Posterior cingulate gyrus (tissue), 11 donors: ENCODE measurements around the gene KIAA1217.

Experiments
- DNase-seq, 10 donors: peaks; one replicate each; pipeline versions ENCODE4 v3.0.0 to v3.0.0-alpha.2; 2020 to 2021; ENCODE audit warnings: mixed read lengths in 3 of 10
- intact Hi-C: fragments of 100-400 bp; cut with DNase I; formaldehyde crosslinking; loops from one replicate; pipeline ENCODE4 v1.15.1; 2023

Gene KIAA1217

DNA sequence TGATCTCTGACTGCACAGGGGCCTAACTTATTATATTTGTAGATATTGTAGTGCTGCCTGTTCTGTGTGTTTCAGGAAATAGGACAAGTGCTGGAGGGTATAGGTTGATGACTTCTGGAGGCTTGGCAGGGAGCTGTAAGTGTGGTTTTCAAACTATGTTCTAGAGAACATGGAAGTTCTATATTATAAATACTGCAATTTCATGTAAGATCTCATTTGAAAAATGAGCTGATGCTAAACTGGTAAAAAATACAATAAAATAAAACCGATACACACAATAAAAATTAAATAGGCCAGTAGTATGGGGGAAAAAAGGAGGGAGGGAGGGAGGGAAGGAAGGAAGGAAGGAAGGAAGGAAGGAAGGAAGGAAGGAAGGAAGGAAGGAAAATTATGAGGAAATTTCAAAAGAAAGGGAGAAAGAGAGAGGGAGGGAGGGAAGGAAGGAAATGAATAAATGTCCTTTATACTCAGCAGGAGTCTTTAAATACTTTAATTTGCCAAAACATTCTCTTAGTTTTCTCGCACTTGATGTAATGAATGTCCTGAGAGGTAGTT, 181.3 kb downstream of the KIAA1217 start:
- no peak for DNase-seq
- intact Hi-C loops: no loop called here

- intact Hi-C loops: no loop called here
- no peak for DNase-seq
Observed at GRCh38 chr10:24390746-24391145, 181.8 kb downstream of the KIAA1217 start.

DNA sequence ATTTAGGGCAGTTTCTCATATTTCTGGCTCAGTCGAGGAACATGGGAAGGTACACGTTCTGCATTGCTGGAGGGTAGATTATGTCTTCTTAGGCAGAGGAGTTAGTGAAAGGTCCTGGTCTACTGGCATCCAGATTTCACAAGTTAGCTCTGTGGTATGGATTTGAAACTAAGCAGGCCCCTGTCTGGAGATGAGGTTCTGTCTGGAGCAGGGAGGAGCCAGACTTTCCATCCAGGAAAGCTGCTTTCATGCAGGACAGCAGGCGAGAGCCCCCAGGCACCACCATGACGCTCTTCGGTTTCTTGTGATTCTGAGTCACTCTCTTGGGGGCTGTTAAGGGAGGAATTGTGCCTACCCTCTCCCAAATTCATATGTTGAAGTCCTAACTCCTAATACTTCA, 184.3 kb downstream of the KIAA1217 start:
- intact Hi-C loops: no loop called here

DNA sequence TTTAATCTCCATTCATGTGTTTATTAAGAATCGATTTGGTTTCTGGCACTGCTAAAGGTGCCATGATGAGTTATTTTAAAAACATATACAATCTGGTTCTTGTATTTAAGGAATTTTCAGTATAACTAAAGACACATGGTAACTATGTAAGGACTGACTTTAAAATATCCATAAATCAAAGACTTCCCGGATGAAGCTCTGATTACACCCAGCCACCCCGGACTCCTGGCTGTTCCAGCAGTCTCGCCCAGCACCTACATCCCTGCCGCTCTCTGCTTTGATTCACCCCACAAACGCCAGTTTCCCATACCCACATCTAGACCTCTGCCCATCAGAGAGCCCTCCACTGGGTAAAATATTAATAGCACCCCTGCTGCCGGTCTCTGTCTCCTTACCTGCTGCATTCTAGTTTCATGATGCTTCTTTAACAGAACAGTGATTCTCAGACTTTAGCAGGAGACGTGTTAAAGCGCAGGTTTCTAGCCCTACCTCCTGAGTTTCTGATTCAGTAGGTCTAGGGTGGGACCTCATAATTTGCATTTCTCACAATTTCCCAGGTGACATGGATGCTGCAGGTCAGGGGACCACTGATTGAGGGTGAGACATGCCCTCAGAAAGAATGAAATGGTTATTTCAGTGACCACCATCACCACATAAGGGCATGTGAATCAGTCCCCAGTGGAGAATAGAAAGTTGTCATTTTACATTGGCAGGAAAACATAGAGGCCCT, 185.7 kb downstream of the KIAA1217 start:
- intact Hi-C loops: no loop called here
- DNase-seq: no peak

More for the DNA sequence above, 184.3 kb downstream of the KIAA1217 start:
- no peak for DNase-seq

DNA sequence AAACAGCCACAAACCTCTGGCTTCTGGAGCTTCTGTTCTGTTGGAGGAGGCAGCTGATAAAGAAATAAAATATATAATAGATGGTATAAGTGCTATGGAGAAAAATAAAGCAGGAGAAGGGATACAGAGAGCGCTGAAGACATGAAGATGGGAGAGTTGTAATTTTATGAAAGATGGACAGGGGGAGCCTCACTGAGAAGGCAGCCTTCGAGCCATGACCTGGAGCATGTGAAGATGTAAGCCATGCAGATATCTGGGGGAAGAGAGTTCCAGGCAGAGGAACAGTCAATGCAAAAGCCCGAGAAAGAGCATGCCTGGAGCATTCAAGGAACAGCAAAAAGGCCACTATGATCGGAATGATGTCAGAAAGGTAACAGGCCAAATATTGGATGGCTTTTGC, 187.5 kb downstream of the KIAA1217 start:
- intact Hi-C loops: no loop called here
- no peak for DNase-seq

GRCh38 chr10:24397662-24398061, 188.7 kb downstream of the KIAA1217 start:
- no peak for DNase-seq
- intact Hi-C loops: no loop called here

DNA sequence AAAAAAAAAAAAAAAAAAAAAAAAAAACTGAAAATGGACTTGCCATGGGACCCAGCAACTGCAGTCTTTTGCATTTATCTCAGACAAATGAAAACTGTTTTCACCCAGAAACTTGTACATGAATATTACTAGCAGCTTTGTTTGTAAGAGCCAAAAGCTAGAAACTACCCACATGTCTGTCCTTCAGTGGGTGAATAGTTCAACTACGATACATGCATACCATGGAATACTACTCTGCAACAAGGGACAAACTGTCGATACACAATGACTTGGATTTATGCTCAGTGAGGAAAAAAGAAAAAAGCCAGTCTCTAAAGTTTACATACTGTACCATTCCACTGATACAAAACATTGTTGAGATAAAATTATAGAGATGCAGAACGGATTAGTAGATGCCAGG, 195.6 kb downstream of the KIAA1217 start:
- intact Hi-C loops: no loop called here
- no peak for DNase-seq

- DNase-seq: no peak
- intact Hi-C loops: no loop called here
Observed at GRCh38 chr10:24405635-24406034, 196.7 kb downstream of the KIAA1217 start.

DNA sequence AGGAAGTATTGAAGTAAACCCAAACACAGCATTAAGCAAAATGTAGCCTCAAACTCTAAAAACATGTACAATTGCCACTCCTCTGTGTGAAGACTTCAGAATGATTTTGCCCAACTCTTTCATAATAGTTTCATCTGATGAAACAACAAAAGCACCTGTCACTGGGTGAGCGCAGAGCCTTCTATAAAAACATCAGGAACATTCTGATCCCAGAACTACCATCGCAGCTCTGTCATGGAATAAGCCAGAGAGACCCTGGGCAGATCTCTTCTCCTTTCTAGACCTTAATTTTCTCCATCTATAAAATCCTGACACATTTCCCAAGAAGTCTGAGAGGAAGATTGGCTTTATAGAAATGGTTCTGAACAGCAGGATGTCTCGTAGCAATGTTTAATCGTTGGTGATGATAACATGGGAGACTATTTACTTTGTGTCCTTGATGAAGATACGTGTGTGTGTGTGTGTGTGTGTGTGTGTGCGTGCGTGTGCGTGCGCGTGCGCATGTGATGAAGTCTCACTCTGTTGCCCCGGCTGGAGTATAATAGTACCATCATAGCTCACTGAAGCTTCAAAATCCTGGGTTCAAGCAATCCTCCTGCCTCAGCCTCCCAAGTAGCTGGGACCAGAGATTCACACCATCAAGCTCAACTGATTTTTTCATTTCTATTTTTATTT, 198.0 kb downstream of the KIAA1217 start:
- intact Hi-C loops: no loop called here

GRCh38 chr10:24407928-24408327, 199.0 kb downstream of the KIAA1217 start:
- intact Hi-C loops: no loop called here

More for the DNA sequence above, 198.0 kb downstream of the KIAA1217 start:
- no peak for DNase-seq

DNA sequence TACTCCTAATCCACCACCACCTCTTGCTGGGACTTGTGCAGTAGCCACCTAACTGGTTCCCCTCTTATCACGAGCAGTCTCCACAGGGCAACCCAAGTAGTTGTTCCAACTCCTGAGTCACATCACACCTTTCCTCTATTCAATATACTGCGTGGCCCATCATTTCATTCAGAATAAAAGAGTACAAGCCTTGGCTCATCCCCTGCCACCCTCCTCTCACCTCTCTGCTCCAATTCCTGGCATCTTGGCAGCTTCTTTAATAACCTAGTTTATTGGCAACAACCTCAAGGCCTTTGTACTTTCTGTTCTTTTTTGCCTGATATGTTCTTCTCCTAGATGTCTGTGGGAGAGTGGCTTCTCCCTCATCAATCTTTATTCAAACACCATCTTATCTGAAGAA, 199.4 kb downstream of the KIAA1217 start:
- intact Hi-C loops: no loop called here

More at GRCh38 chr10:24407928-24408327, 199.0 kb downstream of the KIAA1217 start:
- DNase-seq: no peak

DNA sequence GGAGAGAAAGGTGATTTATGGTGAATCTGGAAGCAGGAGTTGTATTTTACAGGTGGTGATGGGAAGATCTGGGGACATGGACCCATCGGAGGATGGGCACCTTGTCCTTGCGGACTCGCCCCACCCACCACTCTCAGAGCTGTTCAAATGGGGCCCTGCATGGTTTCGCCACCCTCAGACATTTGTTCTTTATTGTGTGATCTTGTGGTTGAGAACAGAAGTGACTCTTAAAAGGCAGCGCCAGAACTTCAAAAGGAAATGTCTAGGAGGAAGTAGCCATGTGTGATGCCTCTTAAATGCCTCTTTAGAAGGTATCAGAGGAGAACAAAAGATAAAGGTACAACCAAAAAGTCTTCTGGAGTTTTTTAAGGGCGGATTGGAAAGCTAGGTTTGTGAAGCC, 205.7 kb downstream of the KIAA1217 start:
- intact Hi-C loops: no loop called here
- DNase-seq: no peak

More for the DNA sequence above, 199.4 kb downstream of the KIAA1217 start:
- no peak for DNase-seq

GRCh38 chr10:24415455-24416125, 206.7 kb downstream of the KIAA1217 start:
- intact Hi-C loops: no loop called here
- peak in 8 of 10 donors; percentile 32 to 91 (median 57) for DNase-seq

DNA sequence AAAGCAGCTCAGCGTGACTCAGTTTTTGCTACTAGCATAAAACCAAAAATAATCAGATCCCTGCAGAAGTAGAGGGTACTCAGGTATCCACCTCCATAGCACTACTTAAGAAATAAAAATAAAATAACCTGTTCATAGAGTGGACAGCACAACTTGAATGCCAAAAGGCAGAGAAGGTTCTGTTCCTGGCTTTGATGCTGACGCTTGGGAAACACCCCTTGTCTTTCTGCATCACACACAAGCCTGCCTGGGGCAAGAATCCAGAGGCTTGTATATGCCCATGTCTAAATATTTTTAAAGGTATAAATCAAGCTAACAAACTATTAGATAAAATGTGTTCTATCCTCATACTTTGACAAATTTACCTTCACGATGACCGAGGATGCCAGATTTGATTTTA, 207.3 kb downstream of the KIAA1217 start:
- intact Hi-C loops: no loop called here
- no peak for DNase-seq

DNA sequence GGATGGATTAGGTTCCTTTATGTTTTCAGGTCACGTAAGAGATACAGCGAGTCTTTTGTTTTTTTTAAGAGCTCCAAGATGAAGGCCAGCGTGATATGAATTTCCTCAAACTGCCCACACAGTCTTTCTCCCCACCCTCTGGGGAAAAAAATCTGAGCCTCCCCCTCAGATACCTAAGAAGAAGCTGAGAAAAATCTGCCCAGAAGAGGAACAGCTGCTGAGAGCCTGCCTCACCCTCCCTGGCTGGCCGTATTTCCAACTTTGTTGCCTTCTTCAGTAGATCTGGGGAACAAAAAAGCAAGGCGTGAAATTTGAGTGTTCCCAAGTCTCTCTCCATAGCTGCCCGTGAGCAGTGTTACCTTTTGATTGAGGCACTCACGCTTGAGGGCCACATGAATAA, 208.1 kb downstream of the KIAA1217 start:
- intact Hi-C loops: no loop called here
- DNase-seq: peak in 7 of 10 donors; percentile 17 to 87 (median 59)

DNA sequence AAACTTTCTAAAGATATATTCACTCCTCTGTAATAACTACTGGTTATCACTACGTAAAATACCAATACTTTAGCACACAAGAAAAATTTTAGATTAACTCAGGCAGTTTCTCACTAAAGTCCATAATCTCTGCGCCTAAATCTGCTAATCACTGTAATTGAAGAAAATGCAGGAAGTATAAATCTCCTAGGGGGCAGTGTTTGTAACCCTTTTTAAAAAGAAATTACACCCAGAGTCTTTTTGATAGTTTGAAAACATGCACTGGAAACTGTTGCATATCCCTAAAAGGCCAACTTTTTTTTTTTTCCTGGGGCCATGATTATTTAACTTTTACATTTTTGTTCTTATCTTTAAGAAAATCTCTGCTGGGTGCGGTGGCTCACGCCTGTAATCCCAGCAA, 209.6 kb downstream of the KIAA1217 start:
- DNase-seq: no peak
- intact Hi-C loops: no loop called here

DNA sequence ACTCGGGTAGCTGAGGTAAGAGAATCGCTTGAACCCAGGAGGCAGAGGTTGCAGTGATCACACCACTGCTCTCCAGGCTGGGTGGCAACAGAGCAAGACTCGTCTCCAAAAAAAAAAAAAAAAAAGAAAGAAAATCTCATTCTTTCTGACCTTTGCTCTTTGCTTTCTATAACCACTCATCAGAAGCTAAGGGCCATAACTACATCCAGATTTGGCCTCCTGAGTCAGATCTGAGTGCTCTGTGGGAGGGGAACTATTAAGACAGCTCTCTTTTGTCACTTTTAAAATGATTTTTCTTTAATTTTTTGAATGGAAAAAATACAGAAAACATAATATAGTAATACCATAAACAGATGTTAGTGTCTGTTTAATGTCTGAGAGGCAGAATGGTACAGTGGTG, 210.1 kb downstream of the KIAA1217 start:
- DNase-seq: no peak
- intact Hi-C loops: no loop called here

GRCh38 chr10:24425151-24425550, 216.2 kb downstream of the KIAA1217 start:
- intact Hi-C loops: no loop called here

DNA sequence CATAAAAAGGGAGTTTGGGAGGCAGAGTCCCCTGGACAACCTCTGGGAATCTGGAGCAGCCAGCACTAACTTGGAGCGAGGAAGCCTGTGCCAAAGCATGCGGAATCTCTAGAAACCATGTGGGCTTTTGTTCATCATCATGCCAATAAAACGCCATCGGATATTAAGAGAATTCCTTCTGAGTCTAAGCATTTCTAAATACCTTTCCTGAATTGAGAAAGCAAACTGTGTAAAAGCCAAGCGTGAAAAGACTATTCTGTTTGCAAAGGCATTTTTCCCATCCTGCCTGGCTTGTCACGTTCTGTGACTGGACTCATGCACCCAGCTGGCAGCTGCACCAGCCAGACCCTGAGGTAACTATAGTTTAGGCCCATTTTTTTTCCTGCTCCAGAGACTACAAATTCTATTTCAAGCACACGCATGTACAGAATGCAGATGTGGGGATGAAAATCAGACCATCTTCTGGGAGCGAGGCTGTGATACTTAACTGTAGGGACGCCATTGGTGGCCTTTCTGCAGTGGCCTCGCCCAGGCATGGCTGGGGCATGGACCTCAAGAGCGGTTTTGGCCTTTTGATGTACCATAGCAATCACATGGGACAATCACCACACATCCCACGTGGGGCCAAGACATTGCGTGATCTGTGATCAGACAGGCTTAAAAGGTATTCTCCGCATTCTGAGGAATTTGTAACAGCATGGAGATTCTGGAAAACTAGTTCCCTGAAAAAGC, 218.9 kb downstream of the KIAA1217 start:
- intact Hi-C loops: no loop called here
- peak in 4 of 10 donors; percentile 34 to 82 (median 56) for DNase-seq

More at GRCh38 chr10:24425151-24425550, 216.2 kb downstream of the KIAA1217 start:
- DNase-seq: no peak

- intact Hi-C loops: no loop called here
- DNase-seq: no peak
Observed at GRCh38 chr10:24428410-24428782, 219.5 kb downstream of the KIAA1217 start.
